GM19240 (cell line): Measurements from ENCODE around the gene ADGRG2.

Source experiments
- DNase-seq: peaks from one replicate; pipeline ENCODE4 v3.0.0; 2011; ENCODE audit warnings: low spot score; ENCODE audit not compliant: insufficient read length

ADGRG2 gene, protein sequence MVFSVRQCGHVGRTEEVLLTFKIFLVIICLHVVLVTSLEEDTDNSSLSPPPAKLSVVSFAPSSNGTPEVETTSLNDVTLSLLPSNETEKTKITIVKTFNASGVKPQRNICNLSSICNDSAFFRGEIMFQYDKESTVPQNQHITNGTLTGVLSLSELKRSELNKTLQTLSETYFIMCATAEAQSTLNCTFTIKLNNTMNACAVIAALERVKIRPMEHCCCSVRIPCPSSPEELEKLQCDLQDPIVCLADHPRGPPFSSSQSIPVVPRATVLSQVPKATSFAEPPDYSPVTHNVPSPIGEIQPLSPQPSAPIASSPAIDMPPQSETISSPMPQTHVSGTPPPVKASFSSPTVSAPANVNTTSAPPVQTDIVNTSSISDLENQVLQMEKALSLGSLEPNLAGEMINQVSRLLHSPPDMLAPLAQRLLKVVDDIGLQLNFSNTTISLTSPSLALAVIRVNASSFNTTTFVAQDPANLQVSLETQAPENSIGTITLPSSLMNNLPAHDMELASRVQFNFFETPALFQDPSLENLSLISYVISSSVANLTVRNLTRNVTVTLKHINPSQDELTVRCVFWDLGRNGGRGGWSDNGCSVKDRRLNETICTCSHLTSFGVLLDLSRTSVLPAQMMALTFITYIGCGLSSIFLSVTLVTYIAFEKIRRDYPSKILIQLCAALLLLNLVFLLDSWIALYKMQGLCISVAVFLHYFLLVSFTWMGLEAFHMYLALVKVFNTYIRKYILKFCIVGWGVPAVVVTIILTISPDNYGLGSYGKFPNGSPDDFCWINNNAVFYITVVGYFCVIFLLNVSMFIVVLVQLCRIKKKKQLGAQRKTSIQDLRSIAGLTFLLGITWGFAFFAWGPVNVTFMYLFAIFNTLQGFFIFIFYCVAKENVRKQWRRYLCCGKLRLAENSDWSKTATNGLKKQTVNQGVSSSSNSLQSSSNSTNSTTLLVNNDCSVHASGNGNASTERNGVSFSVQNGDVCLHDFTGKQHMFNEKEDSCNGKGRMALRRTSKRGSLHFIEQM

DNA sequence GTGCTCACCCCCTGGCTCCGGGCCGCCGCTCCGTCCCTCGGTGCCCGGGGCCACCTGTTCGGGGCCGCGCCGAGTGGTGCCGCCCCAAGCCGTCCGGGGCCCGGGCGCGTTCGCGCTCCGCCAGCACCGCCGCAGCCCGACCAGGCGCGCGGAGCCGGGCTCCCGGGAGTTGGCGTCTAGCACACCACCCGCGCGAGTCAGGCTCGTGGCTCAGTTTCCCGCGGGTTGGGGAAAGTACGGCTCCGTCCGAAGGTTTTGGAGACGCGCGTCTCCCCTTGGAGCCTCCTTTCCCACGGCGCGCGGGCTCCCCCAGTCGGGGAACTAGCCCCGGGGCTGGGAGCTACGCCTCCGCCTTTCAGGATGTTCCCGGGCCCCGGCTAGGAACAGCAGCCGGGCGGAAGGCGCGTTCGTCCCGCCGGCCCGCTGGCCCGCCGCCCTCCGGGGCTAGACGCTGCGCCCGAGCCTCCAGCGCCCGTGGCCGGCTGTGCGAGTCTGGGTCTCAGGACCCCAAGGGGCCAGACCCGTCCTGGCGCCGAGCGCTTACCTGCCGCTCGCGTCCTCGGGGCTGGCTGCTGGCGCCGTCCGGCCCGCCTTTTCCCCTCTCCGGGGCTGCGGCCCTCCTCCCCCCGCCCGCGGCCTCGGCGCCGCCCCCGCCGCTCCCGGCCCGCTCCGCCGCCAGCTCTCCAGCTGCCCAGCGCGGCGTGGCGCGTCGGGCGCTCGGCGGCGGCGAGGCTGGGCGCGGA is at the start of gene ADGRG2:
Gene ADGRG2 (minus strand): TSS at position 571 of the 743 bp plus-strand sequence. CDS start 53,634 bp downstream, outside the sequence.
- no peak for DNase-seq

DNA sequence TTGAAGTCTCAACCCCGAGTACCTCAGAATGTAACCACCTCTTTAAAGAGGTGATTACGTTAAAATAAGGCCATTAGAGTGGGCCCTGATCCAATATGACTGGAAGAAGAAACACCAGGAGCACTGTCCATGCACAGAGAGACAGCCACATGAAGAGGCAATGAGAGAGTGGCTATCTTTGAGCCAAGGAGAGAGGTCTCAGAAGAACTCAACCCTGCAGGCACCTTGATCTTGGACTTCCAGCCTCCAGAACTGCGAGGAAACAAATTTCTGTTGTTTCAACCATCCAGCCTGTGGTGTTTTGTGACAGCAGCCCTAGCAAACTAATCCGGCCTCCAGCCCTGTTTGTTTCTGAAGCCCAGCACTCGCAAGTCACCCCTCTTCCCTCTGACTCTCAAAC is 46.3 kb upstream of the ADGRG2 start:
- no peak for DNase-seq

DNA sequence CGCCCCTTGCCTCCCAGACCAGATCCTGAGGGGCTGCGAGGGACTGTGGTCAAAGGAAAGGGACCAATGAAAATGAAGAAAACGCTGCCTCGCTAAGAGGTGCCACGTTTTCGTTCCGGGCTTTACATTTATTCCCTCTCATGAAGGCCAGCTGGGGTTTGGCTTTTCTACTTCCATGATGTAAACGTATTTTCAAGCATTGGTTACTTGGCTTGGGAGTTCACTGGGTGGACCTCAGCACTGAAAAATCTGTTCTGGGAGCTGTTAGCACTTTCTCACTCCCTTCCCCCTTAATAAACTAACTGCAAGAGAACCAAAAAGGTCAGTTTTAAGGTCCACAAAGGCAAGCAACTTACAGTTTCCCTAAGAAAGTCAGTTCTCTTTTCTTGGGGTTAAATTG is 40.6 kb upstream of the ADGRG2 start:
- no peak for DNase-seq

GRCh38 chrX:19156186-19156585 is 33.9 kb upstream of the ADGRG2 start:
- no peak for DNase-seq

- DNase-seq: no peak
These were observed 30.5 kb upstream of the ADGRG2 start for GRCh38 chrX:19152762-19153161.

DNA sequence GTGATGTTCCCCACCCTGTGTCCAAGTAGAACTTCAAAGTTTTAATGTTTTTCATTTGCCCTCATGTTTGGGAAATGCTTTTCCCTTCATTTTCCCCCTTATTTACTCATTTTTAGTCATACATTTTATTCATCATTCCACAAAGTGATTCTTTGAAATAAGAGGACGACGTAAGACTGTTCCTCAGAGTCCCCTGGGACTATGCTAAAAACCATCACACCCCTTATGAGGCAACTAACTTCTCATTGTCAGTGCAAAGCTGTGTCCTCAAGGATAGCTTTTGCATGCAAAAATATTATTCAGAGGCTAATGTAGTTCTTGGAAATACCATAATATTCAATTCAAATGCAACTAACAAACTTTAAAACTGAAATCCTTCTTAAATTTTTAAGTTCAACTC is 14.8 kb upstream of the ADGRG2 start:
- no peak for DNase-seq

DNA sequence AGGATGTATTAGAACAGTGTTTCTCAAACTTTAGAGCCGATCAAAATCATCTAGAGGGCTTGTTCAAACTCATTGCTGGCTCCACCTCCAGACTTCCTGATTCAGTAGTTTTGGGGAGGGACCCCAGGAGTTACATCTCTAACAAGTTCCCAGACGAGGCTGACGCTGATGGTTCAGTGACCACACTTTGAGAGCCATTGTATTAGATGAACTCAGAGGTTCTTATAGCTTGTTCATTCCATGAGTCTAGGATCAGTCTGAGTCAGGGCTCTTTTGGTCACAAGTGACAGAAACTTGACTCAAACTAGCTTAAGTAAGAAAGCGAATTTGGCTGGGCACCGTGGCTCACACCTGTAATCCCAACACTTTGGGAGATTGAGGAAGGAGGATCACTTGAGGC is 11.5 kb upstream of the ADGRG2 start:
- DNase-seq: no peak

DNA sequence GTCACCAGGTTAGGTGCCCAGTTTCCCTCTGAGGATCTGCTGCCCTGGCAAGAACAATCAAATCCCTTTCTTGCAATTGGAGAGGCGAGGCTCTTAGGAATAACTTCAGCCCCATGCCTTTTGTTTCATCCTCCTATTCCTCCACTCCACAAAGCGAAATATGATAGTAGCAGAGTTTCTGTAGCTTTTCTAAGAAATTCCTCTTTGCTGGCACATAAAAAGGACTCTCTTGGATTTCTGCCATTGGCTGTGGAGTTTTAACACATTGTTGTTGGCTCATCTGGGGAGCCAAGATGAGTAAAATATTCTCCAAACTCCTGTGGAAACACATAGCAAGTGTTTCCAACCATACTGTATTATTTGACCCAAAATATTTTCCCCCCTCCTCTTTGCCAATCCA is 11.0 kb upstream of the ADGRG2 start:
- no peak for DNase-seq

DNA sequence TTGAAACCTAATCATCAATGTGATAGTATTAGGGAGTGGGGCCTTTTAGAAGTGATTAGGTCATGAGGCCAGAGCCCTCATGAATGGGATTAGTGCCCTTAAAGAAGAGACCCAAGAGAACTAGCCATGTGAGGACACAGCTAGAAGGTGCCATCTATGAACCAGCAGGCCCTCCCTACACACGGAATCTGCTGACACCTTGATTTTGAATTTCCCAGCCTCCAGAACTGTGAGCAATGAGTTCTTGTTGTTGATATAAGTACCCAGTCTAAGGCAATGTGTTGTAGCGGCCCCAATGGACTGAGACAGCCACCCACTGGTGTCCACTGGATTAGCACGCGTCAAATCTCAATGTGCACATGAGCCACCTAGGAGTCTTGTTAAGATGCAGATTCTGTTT is 8.4 kb upstream of the ADGRG2 start:
- no peak for DNase-seq

DNA sequence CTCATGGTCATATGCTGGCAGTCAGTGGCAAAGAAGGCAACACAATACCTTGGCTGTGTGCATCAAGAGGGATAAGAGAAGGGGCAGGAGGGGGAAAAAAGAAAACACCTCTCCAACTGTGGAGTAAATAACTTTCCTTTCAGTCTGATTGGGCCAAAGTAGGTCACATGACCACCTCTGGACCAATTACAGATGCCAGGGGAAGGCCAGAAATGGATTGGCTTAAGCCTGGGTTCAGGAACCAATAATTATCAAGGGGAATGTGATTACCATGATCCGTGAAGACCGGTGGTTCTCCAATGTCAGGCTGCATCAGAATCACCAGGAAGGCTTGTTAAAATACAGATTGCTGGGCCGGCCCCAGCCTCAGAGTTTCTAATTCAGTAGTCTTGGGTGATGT is 7.4 kb upstream of the ADGRG2 start:
- no peak for DNase-seq

DNA sequence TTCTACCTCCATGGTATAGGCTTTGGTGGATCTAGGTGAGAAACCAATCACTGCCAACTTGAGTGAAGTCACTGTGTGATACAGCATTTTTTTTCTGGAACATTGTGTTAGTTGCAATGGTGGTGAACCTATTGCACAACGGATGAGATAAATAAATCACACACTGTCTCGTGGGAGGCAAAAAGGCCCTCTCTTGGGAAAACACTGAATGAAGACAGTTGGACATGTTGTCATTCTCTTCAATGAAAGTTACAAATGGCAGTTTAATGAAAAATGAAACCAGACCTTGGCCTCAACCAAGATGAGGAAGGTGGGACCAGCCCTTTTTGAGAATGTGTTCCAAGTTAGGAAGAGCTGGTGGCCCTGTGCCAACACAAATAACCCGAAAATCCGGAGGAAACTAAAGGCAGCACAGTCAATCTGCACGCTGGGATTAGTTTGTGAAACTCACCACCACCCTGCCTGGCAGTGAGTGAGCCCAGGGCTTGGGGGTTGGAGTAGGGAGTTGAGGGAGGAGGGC is 5.4 kb upstream of the ADGRG2 start:
- DNase-seq: no peak

DNA sequence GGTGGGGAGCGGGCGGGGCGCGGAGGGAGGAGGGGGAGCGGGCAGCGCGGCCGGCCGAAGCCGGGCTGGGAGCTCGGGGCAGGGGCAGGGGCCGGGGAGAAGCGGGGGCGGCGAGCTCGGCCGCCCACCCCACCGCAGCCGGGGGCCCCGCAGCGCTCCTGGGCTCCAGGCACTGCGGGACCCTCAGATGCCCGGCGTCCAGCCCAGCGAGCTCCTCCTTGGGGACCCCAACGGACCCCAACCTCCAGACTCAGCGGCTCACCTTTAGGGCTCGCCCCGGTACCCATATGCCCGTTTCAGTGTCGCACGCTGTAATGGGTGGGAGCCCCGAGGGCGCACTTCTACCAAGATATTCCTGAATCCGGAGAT is 357 bp upstream of the ADGRG2 start:
- no peak for DNase-seq

DNA sequence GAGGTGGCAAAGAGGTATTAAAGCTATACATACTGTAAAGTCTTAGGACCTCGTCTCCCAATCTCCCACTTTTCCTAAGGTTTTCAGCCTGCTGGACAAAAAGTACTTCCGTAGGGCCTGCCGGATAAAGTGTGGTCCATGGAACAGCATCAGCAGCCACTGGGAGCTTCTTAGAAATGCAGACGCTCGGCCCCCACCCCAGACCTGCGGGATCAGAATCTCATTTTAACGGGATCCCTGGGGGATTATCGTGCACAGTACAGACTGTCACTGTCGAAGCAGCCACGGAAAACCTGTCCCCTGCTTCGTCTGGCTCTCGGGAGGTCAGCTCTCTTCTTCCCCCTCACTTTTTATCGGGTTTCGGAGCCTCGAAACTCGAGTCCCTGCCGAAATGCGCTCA is 802 bp downstream of the ADGRG2 start:
- no peak for DNase-seq

- DNase-seq: no peak
These were observed 11.6 kb downstream of the ADGRG2 start for GRCh38 chrX:19110642-19111041.

DNA sequence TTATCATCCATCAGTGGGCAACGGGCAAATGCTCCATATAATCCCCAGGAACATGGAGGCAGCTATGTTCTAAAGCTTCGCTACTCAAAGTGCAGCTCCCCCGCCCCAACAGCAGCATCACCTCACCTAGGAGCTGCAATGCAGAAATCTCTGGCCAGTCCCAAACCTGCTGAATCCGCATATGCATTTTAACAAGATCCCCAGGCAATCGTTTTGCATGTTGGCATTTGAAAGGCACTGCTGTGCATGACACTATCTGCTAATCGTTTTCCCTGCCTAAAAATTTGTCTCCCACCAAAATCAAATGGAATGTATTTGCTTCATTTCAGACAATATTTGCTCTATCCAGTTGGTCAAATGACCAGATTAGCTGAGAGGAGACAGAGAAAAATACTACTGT is 15.2 kb downstream of the ADGRG2 start:
- no peak for DNase-seq

- no peak for DNase-seq
These were observed 21.7 kb downstream of the ADGRG2 start for GRCh38 chrX:19100586-19100985.

GRCh38 chrX:19097553-19098283 is 24.6 kb downstream of the ADGRG2 start:
- DNase-seq: no peak

DNA sequence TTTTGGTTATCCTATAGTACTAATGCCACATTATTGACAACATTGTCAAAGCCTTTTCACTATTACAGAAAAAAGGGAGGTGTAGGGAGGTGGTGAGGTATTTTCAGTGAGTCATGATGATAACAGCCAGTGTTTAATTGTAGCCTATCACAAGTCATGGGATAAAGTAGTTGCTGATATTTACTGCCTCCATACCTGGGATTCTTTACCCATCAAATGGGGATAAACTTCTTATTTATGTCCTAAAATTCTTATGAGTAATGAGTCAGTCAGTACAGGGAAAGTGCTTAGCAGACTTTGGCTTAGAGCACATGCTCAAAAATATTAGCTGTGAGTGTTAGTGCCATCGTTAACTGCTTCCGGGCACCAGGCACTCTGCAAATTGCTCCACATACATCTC is 25.7 kb downstream of the ADGRG2 start:
- no peak for DNase-seq

- no peak for DNase-seq
These were observed 27.6 kb downstream of the ADGRG2 start for GRCh38 chrX:19094654-19095053.

GRCh38 chrX:19091596-19091995 is 30.7 kb downstream of the ADGRG2 start:
- DNase-seq: no peak

DNA sequence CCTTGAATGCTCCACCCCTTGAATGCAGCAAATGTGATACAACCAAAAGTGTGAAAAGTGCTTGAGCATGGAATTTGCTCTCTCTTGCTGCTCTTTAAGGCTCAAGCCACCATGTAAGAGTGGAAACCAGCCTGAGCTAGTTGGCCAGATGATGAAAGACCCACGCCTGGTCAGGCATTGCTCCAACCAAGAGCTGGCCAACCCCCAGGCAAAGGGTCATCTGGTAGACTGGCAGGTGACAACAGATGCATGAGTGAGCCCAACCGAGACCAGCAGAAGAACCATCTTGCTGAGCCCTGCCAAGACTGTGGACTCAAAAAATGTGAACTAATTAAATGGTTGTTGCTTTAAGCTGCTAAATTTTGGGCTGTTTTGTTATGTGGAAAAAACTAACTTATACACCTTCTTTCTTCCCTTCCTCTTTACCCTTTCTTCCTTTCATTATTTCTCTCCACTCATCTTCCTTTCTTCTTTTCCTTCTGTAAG is 32.7 kb downstream of the ADGRG2 start:
- DNase-seq: no peak
